Forelimb muscle (tissue), 1 donor: ENCODE data around the gene ZFYVE28. TPM values are rescaled to one million over a fixed set of nuclear protein-coding genes. Genes with fewer than 3 reads are reported as not detected.

Experiments used
- DNase-seq: peaks from one replicate; pipeline ENCODE4 v3.0.0-alpha.2; 2013; ENCODE audit warnings: low read depth
- polyA plus RNA-seq: library from polyadenylated mRNA; unstranded; fragments of 120-200 nt; gene quantifications from one replicate; pipeline ENCODE4 v1.2.1, GENCODE V29; 2013; ENCODE audit not compliant: insufficient read length

ZFYVE28 gene
- polyA plus RNA-seq, 1 donor, result 1.7 TPM

DNA sequence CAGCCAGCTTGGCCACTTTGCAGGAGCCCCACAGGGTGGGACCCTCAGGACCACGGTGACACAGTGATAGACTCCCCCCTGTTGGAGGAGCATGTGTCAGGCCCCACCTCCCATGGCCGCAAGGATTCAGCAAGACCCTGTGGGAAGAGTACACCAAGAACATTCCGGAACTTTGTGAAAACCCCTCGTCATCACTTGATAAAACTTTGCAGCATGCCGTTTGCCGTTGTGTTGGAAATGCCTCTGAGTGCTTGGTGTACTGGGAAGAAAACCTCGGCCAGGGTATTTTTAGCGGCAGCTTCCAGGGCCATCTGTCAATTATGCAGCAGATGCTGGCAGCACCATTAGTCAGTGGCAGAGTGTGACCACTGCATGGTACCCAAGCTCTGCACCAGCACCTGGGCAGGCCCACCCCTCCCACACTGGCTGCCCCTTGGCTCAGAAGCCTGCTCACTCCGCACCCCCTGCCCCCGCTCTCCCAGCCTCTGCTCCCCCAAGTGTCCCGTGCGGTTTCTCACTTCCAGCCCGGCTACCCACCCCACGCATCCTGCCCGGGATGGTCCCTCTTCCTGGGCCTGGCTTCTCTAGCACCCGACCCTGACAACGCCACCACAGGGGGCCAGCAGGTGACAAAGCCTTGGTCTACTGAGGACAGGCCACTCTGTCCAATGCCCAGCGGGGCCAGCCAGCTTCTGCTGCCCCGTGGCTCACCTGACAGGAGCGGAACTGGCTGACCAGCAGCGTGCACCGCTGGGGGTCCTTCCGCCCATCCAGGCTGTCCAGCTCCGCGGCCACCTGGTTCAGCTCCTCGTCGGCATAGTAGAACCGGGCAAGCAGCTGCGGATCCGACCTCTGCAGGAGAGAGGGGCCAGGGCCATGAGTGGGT, 65.0 kb downstream of the ZFYVE28 start:
- no peak for DNase-seq

DNA sequence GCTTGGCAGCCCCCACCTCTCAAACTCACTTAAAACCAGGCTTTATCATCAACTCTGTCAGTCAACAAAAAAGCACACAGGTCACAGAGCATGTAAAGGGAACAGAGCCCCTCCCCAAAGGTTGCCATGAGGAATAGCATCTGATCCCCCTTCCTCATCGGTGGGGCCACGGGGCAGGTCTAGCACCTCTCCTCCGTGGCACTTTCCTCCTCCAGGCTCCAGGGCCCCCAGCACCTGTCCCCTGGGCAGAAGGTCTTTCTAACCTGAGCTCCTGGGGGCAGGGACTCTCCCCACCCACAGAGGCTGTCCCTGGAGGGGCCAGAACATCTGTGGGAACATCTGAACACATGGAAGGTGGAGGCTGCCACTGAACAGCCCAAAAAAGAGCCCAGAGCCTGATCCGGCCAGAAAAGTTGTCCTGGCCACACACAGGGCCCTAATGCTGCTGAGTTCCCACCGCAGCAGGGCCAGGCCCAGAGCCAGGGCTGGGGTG, 65.7 kb downstream of the ZFYVE28 start:
- no peak for DNase-seq

DNA sequence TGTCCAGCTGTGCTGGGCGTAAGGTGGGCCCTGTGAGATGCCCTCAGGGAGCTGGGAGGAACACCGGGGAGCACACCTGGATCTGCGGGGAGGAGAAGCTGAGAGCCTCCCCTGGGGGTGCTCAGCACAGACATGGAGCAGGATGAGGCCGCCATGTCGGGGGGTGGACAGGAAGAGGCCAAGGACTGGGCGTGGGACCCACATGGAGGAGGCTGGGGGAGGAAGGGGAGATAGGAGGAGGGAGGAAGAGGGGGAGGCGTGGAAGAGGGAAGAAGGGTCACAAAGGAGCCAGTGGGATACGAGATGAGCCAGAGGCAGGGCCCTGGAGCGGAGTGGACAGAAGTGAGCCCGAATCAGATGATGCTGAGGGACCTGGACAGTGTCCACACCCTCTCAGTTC, 66.3 kb downstream of the ZFYVE28 start:
- no peak for DNase-seq

DNA sequence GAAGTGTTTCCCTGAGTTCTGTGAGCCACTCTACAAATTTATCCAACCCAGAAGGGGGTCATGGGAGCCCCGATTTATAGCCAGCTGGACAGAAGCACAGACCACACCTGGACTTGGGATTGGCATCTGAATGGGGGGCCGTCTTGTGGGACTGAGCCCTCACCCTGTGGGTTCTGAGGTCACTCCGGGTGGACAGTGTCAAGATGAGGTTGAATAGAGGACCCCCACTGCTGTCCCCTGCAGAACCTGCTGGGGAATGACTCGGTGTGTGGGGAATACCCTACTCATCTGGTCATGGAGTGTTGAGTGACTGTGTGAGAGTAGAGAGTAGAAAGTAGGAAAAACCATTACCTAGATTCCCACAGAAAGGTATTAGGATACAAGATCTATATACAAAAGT, 67.5 kb downstream of the ZFYVE28 start:
- no peak for DNase-seq

DNA sequence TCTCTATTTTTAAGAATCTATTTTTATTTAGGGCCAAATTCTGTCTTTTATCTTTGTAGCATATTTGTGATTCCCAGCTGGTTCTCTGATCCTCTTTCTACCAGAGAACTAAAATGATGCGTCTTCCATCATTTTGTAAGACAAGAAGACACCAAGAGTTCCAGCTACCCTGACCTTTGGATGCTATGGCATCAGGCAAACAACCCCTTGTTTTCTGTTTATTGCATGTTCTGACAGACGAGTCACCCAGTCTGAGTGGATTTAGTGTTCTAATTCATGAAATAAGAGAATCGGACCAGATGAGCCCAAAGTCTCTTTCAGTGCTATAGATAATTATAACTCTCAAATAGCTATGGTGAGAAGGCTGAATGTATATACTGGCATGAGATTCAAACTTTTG, 69.7 kb downstream of the ZFYVE28 start:
- DNase-seq, result no peak

DNA sequence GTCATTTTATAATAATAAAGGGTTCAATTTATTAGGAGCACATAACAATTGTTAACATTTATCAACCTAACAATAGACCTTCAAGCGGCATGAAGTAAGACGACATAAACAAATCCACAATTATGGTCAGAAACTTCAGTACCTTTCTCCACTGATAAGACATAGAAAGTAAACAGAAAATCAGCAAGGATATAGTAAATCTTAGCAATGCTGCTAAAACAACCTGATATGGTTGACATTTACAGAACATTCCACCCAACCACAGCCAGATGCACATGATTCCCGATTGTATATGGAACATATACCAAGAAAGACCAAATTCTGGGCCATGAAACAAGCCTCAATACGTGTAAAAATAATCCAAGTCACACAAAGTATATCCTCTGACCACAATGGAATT, 71.3 kb downstream of the ZFYVE28 start:
- DNase-seq, result no peak

DNA sequence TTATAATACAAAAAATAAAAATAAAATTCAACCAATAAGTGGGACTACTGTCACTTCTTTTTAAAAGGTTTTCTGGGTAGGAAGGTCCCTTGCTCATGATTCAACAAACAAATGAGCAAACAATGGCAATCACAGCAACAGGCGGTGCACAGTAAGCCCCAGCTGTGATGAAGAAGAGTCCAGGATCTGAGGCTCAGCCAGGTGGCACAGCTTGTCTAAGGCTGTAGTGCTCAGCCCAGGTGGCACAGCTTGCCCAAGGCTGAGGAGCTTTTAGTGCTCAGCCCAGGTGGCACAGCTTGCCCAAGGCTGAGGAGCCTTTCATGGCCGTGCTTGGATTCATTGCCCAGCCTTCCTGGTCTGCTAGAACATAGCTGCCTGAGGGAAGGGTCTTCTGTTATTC, 75.0 kb downstream of the ZFYVE28 start:
- no peak for DNase-seq

DNA sequence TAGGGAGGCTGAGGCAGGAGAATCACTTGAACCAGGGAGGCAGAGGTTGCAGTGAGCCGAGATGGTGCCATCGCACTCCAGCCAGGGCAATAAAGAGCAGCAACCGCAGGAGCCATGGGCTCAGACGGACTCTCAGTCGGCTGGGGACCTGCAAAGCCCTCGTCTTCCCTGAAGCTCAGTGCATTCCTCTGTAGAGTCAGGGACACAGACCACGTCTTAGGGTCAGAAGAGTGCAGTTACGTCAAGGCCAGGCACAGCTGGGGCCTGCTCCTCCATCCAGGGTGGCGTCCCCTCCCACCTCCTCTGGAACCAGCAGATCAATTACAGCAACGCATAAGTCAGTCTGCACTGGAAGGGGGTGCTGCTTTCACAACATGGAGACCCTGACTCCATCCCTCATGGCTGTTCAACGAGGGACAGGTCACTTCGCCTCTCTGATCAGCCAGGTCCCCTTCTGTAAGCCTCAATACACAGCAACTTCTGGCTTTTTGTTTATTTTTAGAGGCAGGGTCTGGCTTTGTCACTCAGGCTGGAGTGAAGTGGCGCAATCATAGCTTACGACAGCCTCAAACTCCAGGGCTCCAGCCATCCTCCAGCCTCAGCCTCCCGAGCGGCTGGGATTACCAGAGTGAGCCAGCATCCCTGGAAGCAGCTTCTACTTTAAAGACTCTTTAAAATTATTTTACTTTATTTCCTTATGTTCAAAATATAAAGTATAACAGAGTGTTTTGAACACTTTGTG, 76.4 kb downstream of the ZFYVE28 start:
- DNase-seq, result no peak

DNA sequence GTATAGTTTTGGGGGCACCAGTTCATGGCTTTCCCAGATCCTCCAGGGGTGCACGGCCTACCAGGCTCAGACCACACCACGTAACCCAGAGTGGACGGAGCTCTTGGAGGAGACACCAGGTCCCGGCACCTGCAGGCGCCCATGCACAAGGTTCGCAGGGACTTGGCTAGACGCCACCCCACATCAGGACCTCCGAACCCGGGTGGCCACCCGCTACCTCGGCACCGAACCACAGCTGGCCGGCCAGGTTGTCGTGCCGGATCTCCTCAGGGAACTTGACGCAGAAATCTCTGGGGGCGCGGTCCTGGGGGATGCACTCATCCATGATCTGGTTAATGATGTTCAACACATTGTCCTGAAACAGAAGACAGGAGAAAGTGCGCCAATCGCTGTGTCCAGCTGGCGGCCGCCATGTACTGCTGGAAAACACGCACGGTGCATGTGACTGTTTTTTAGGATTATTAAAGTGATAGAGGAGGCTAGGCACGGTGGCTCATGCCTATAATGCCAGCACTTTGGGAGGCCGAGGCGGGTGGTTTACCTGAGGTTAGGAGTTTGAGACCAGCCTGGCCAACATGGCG, 77.1 kb downstream of the ZFYVE28 start:
- DNase-seq, result no peak

DNA sequence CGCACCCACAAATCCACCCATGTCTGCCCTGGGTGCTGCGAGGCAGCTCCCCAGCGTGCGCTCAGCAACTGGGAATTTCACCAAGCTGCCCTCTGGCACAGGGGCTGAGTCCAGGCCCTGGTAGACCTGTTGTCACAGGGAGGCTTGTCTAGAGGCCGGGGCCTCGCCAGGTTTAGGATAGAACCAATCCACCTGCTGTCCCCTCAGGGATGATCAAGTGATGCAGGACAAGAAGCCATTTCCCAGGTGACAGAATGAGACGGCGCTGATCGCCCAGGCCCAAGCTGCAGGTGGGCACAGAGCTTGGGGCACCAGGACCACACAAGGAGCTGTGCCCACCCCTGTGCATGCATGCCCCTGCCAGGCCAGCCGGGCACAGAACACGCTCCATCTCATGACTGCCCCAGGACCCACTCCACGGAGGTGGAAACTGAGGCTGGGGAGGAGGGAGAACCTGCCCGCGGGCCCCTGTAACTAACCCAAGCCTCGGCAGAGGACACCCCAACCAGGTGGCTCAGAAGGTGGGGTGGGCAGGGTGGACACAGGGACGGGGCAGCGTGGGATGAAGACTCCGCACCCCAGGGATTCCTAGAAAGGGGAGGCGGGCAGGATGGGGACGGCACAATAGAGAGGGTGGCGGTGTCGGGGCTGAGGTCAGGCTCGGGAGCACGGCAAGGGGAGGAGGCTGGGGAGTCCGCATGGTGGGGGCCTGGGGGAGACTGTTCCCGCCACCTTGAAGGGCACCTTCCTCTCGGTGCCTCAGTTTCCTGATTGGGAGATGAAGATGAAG, 78.0 kb downstream of the ZFYVE28 start:
- DNase-seq, result no peak

DNA sequence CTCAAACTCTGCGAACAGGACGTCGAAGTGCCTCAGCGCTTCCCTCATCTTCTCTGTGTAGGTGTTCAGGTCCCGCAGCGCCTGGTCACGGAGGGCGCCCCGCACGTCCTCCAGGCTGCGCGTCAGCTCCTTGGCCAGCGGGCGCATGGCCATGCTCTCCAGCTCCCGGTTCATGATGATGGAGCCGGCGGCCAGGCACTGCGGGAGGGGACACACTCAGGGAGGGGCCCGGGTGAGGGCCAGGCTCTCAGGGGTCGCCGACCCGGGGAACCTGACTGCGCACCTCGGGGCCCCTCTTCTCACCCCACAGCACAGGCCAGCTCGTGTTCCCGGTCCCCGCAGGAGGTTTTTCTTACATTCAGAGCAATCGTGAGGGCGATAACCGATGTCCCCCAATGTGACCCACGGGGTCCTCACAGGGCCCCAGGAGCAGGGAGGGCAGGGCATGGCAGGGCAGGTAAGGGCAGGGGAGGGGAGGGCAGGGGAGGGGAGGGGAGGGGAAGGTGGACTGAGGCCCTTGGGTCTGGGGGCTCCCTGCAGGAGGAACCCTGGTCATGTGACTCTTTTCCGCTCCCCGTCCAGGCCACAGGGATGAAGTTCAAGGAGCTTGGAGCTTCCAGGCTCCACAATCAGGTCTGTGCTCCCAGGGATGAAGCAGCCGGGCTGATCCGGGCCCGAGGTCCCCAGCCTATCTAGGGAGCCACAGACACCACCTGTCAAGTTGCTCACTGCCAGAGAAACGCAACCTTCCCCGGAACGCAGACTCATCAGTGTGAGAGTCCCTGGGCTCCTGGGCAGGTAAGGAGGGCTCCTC, 78.8 kb downstream of the ZFYVE28 start:
- no peak for DNase-seq

DNA sequence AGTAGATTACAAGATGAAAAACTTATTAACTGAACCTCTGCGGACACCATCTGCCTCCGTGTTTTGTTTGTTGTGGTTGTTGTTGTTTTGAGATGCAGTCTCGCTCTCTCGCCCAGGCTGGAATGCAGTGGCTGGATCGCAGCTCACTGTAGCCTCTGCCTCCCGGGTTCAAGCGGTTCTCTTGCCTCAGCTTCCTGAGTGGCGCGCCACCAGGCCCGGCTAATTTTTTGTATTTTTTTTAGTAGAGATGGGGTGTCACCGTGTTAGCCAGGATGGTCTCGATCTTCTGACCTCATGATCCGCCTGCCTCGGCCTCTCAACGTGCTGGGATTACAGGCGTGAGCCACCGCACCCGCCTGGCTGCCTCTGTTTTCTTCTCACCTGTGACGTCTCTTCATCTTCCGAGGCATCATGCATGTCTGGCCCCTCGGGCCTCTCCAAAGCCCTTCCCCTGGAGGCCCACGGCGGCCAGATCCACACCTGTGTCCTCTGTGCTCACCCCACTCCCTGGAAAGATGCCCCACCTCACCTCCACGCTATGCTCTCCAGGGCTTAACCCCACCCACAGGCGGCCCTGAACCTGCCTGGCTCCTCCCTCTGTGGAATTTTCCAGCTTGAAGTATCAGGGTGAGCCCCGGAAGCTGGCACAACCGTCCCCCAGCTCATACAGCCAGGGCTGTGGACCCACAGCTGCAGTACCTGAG, 79.5 kb downstream of the ZFYVE28 start:
- no peak for DNase-seq

DNA sequence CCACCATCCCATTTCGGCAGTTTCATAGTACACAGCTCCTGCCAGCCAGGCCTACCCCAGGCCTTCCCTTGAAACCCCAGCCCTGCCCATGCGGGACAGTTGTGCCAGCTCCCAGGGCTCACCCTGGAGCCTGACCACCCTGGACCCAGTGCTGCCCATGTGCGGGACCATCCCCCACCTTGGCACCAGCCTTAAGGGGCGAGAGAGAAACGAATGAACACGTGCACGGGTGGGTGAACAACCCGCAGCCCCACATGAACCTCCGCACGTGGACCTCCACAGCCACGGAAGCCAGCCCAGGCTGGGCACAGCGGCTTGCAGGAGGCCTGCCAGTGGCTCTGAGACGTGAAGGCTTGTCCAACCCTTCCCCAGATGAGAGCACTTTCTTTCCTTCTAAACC, 80.5 kb downstream of the ZFYVE28 start:
- no peak for DNase-seq

DNA sequence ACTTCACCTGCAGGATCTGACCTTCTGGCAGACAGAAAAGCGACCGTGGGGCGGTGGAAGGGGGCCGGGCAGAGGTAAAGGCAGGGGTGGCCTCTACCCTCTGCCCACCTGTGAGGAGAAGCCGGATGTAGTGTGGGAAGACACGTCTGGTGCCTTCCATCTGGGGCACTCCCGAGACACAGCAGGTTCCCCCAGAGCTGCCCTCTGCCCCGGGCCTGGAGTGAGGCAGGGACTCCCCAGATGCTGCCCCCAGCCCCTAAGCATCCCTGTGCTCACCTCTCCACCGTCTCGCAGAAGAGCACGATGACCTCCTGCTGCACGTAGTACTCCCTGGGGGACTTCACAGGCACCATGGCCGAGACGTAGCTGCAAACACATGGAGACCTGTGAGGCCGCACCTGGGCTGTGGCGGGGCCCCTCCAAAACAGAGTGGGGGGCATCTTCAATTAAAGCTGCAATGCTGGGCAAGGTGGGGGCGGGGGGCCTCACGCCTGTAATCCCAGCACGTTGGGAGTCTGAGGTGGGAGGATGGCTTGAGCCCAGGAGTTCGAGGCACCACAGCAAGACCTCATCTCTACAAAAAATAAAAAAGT, 81.2 kb downstream of the ZFYVE28 start:
- DNase-seq, result no peak

DNA sequence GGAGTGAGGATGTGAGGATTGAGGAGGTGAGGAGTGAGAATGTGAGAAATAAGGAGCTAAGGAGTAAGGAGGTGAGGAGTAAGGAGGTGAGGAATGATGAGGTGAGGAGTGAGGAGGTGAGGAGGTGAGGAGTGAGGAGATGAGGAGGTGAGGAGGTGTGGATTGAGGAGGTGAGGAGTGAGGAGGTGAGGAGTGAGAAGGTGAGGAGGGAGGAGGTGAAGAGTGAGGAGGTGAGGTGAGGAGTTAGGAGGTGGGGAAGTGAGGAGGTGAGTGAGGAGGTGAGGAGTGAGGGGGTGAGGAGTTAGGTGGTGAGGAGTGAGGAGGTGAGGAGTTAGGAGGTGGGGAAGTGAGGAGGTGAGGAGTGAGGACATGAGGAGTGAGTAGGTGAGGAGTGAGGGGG, 81.8 kb downstream of the ZFYVE28 start:
- DNase-seq, result no peak

DNA sequence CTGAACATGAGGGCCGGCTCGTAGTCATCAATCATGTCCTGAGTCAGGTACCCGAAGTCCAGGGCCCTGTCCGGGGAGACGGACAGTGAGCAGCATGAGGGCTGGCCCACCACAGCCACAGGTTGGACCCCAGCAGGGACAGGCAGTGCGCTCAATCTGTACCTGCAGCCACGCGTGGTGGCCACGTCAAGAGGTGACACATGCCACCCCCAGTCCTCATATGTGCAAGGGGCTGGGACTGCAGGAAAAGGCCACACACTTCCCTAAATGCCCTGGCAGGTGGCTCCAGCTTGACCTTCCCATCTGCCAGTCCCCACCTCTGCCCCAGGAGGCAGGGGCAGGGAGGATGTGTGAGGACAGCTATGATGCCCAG, 82.7 kb downstream of the ZFYVE28 start:
- no peak for DNase-seq

DNA sequence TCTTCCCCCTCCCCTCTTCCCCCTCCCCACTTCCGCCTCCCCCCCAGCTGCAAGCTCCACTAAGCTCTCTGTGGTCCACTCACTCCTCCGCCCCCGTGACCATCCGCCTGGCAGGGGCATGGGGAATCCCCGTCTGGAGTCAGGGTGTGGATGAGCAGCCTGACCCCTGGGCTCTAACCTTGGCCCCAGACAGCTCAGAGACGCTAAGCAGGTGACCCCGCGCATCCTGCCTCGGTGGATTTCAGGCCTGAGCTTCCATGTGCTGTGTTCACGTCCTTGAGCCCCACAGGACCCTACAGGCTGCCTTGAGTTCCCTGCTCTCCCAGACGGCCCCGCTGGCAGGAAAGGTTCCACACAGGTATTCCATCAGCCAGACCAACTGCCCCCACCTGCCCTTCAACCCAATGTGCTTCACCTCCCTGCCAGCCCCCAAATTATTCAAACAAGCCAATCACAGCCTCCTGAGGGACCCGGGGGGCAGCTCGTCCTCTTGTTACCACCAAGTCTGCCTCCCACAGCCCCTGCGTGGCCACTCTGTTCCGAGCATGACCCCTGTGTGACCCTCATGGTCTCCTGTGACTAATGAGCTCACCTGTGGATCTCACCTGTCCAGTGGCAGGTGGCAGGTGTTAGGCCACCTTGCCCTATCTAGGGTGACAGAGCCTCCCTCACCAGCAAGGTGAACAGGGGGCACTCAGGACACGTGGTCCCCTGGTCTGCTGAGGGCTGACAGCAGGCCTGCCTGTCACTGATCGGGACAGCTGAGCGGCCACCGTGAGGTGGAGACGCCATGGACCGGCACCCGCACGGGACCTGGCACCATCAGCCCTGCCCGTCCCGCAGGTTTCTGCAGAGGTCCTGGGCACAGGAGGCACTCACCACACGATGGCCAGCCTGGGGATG, 83.4 kb downstream of the ZFYVE28 start:
- DNase-seq, result no peak

DNA sequence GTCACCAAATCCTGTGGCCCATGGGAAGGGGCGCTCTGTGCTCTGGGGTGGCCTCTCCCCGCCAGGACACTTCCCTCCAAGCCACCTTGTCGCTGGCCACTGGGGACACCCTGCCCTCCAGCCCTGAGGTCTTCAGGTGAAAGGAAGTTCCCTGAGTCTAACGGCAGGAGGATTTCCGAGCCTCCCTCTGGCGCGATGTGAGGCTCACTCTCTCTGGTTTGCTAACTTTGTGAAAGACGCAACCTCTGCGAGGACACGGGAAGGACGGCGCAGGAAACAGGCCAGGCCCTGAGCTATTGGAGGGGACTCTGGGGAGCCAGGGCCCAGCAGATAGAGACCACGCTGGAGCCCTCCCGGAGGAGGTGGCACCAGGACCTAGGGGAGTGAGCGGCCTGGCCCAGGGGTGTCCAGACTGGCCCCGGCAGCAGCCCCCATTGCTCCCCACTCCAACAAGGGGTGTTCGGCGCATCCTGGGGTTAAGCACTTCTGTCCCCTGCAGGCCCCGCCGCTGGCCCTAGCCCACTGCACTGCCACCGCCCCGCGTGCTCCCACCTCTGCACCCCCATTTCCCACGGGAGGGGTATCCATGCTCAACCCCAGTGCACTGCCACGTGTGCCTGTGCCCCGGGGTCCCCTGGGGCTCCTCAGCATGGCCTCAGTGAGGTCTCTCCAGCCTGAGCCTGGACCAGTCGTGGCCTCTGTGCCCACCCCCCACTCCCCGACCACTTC, 84.4 kb downstream of the ZFYVE28 start:
- DNase-seq, result no peak
